Measurements from ENCODE around the gene CITED1.

CITED1 gene

GRCh38 chrX:72308566-72309296 is 3.0 kb upstream of the CITED1 start:
- FAIRE-seq = no peak

- FAIRE-seq = no peak
These were observed 2.5 kb upstream of the CITED1 start for GRCh38 chrX:72308209-72308565.

GRCh38 chrX:72307646-72308051 is 1.9 kb upstream of the CITED1 start:
- FAIRE-seq = no peak

GRCh38 chrX:72306851-72307645 is 1.3 kb upstream of the CITED1 start:
- FAIRE-seq = peak; percentile 50

- no peak for FAIRE-seq
These were observed 529 bp upstream of the CITED1 start for GRCh38 chrX:72306085-72306801.

- FAIRE-seq = no peak
These were observed 837 bp downstream of the CITED1 start for GRCh38 chrX:72304877-72305276.

GRCh38 chrX:72301781-72302180 is 3.9 kb downstream of the CITED1 start:
- FAIRE-seq = no peak

GRCh38 chrX:72299891-72300630 is 5.7 kb downstream of the CITED1 start:
- no peak for FAIRE-seq

- FAIRE-seq = peak; percentile 21
These were observed 7.6 kb downstream of the CITED1 start for GRCh38 chrX:72297953-72298730.

- FAIRE-seq = no peak
These were observed 8.7 kb downstream of the CITED1 start for GRCh38 chrX:72296991-72297390.

GRCh38 chrX:72295745-72296144 is 10.0 kb downstream of the CITED1 start:
- no peak for FAIRE-seq

GRCh38 chrX:72294497-72294896 is 11.2 kb downstream of the CITED1 start:
- peak; percentile 89 for FAIRE-seq

- no peak for FAIRE-seq
These were observed 23.4 kb downstream of the CITED1 start for GRCh38 chrX:72282302-72282701.

- FAIRE-seq = no peak
These were observed 25.3 kb downstream of the CITED1 start for GRCh38 chrX:72280321-72280845.

GRCh38 chrX:72276478-72276953 is 29.2 kb downstream of the CITED1 start:
- FAIRE-seq = no peak

- no peak for FAIRE-seq
These were observed 31.2 kb downstream of the CITED1 start for GRCh38 chrX:72274526-72274925.

- FAIRE-seq = no peak
These were observed 32.0 kb downstream of the CITED1 start for GRCh38 chrX:72273718-72274117.

GRCh38 chrX:72272868-72273267 is 32.8 kb downstream of the CITED1 start:
- no peak for FAIRE-seq

GRCh38 chrX:72271812-72272211 is 33.9 kb downstream of the CITED1 start:
- no peak for FAIRE-seq

GRCh38 chrX:72271091-72271788 is 34.5 kb downstream of the CITED1 start:
- no peak for FAIRE-seq

- FAIRE-seq = no peak
These were observed 35.3 kb downstream of the CITED1 start for GRCh38 chrX:72270316-72270866.

Data from G401.6 (cell line).